LNCAP (cell line): ENCODE data around the gene DLGAP1.

Experiments used
- TF ChIP-seq, protein P1 (sequence below): fragments of 450-650 bp; IDR thresholded peaks from 2 replicates; pipeline ENCODE4 v1.5.1; 2017; ENCODE audit warnings: mild to moderate bottlenecking

DLGAP1 gene

DNA sequence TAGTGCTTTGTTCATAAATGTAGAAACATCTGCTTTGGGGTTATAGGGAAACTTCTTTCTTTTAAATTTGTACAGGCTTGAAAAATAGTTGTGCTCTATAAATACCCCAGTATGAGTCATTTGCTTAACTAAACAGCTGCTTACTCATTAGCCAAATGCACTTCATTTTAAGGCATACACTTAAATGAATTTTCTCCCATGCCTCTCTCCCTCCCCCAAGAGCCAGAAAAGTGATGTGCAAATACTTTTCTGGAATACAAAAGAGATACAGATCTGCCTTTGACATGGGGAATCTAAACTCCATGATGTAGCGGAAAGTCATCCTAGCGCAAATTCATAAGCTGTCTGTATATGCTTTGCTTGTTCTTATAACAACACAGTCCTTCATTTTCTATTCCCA lies 469.4 kb downstream of the DLGAP1 start:
- TF ChIP-seq, protein P1, sequence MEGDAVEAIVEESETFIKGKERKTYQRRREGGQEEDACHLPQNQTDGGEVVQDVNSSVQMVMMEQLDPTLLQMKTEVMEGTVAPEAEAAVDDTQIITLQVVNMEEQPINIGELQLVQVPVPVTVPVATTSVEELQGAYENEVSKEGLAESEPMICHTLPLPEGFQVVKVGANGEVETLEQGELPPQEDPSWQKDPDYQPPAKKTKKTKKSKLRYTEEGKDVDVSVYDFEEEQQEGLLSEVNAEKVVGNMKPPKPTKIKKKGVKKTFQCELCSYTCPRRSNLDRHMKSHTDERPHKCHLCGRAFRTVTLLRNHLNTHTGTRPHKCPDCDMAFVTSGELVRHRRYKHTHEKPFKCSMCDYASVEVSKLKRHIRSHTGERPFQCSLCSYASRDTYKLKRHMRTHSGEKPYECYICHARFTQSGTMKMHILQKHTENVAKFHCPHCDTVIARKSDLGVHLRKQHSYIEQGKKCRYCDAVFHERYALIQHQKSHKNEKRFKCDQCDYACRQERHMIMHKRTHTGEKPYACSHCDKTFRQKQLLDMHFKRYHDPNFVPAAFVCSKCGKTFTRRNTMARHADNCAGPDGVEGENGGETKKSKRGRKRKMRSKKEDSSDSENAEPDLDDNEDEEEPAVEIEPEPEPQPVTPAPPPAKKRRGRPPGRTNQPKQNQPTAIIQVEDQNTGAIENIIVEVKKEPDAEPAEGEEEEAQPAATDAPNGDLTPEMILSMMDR = no peak

DNA sequence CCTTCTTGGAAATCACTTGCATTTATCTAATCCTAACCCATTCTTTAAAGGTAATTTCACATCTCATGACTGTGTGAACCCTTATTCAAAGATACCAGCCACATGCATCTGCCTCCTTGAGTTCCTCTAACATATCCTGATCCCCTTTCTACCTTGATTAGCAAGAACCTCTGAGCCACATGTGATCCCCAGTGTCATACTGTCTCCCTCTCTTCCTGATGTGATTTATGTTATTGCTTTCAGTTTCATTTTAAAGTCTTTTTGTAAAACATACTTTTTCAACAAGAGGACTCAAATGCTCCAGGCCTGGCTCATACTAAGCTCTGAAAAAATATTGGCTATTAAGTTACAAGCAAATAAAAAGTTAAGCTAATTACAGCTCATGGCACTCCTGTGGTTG lies 470.1 kb downstream of the DLGAP1 start:
- TF ChIP-seq, protein P1 = no peak

DNA sequence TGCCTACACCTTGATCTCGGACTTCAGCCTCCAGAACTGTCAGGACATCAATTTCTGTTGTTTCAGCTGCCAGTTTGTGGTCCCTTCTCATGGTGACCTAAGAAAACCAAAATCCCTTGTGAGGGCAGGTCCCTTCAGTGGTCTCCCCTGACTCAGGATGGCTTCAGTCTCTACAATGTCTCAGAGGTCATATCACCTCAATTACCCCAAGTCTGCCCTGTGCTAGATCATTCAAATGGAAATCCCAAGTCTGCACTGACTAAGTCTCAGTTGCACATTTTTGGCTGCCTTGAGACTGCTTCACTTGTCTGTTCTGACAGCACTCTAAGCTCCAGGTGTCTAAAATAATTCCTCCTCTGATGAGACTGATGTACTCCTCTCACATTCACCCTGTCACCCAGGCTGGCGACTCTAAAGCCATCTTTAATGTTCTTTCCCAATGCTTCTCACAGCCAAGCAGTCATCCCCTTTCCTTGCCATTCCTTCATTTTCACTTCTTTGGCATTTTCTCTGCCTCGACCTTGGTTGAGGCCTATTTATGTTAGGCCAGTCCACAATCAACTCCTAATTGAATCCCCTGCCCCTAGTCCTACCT lies 470.8 kb downstream of the DLGAP1 start:
- TF ChIP-seq, protein P1 = no peak

DNA sequence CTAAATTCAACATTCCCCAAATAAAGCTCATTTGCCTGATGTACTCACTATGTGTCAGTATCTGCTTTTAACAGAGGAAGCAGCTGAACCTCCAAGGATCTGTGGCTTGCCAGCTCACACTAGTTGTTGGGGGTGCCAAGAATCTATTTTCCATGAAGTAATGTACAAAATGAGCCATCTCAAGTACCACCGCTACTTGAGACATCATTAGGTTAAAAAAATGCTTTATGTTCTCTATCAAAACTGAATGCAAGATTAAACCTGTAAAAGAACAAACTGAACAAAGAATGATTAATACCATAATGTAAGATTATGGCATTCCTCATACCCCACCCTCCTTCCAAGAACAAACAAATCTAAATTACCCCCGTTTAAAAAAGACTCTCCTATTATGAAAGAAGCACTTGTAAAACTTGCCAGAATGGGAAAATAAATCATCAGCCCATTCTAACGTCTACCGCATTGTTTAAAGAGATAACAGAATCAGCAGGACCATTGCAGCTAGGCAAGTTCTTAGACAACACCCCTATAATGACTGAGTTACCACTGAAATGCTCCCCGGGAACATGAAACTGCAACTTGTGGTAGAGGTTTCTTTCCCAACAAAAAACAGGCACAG lies 471.6 kb downstream of the DLGAP1 start:
- TF ChIP-seq, protein P1 = no peak

DNA sequence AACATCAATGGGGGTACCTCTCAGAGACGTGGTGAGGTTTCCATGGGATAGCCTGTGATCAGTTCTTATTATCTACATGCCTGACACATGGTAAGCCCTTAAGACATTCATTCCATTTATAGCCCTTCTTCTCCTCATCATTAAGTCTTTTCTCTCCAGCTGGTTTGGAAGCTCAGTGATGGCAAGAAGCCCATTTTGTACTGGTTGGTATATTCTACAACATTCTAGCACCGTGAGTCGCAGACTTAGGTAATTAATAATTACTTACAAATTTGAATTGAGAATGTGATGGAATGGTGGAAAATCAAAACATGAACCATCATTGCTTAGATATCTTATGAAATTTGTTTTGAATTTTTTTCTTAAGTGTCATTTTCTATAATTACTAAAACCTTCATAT lies 472.6 kb downstream of the DLGAP1 start:
- TF ChIP-seq, protein P1 = no peak

DNA sequence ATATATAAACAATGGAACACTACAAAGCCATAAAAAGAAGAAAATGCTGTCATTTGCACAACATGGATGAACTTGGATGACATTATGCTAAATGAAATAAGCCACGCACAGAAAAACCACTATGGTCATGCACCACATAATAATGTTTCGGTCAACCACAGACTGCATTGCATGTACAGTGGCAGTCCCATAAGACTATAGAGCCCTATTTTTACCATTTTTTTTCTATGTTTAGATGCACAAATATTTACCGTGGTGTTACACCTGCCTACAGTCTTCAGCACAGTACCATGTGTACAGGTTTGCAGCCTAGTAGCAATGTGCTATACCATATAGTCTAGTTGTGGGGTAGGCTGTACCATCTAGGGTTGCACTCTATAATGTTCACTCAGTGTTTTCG lies 476.1 kb downstream of the DLGAP1 start:
- TF ChIP-seq, protein P1 = no peak

DNA sequence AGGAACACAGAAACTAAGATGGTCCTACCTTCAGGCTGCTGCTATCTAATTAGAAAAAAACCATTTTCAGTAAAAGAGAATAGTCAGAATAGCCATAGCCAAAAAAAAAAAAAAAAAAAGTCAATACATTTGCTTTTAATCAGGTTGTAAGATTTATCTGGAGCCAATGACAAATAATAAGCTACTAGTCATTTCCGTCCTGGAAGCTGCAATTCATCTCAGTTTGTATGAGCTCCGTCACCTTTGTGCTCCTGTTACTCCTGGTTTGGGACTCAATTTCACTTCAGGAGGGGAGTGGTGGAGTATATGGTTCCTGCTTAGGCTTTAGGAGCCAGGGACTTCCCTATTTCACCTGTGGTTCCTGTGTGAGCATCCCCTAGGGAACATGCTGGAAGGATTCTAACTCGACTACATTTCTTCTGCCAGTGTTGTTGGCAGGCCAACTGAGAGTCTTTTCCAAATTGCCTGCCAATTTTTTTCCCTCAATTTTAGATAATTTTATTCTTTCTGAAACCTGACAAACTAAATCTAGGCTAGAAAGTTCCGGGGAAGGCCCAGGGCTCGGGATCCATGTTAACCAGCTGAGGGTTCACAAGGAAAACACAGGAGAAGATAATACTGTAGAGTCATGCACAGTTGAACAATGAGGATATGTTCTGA lies 481.8 kb downstream of the DLGAP1 start:
- TF ChIP-seq, protein P1 = no peak
